Stromal cell of bone marrow (primary cell): ENCODE data around the gene GLI3.
A peak's percentile ranks its signal among the peaks of the same experiment; 100 is the strongest.

Source experiments
- DNase-seq: peaks from one replicate; pipeline ENCODE4 v3.0.0-alpha.2; 2012; ENCODE audit warnings: low read depth

The GLI3 gene

DNA sequence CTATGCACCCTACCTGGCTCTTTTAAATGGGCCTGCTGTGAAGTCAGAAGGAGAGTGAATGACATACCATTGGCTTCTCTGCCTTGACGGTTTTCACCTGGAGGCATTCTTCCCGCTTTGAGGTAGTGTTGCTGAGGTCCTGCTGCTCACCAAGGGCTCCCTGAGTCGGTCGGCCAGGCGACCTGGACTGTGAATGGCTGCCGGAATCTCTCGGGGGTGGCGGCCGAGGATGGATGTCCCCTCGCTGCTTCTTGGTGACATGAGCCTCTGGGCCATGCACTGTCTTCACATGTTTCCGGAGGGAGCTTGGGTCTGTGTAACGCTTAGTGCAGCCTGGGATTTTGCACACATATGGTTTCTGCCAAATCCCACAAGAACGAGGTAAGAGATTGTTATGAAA is 264.7 kb downstream of the GLI3 start:
- DNase-seq = no peak

- no peak for DNase-seq
These were observed 265.3 kb downstream of the GLI3 start for GRCh38 chr7:41971640-41972187.

DNA sequence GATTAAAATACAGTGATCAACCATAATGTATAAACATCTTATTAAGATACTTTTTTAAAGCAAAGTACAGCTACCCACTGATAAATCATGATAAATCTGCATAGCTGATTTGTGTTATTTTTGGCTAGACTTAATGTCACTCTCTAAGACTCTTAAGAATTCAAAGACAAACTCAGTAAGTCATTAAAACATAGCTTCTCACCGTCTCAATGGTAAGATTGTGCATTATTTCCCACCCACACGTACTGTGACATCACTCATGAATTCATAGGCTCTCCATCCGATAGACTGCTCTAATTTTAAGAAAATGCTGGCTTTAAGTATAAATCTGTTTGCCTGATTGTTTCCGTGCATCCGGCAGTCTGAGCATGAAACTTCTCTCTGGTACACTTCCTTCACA is 266.1 kb downstream of the GLI3 start:
- DNase-seq = no peak

GRCh38 chr7:41969561-41970105 is 267.4 kb downstream of the GLI3 start:
- no peak for DNase-seq

DNA sequence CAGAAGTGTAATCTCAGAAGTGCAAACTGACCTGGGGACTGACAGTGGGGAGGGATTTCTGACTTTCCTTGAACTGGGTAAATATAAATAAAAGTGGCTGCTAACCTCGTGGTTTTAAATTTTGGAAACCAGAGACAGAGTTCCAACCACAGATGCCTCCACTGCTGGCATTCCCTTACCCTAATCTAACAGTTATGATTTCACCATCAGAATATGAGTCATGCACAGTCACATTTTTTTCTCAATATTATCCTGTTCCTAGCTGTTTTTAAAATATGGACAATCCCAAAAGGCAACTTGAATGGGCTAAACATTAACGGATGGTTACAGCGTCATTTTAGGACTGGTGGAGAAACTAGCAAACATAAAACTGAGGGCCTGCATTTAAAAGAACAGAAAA is 269.9 kb downstream of the GLI3 start:
- DNase-seq = peak; percentile 80

GRCh38 chr7:41965951-41966505 is 271.0 kb downstream of the GLI3 start:
- DNase-seq = no peak

DNA sequence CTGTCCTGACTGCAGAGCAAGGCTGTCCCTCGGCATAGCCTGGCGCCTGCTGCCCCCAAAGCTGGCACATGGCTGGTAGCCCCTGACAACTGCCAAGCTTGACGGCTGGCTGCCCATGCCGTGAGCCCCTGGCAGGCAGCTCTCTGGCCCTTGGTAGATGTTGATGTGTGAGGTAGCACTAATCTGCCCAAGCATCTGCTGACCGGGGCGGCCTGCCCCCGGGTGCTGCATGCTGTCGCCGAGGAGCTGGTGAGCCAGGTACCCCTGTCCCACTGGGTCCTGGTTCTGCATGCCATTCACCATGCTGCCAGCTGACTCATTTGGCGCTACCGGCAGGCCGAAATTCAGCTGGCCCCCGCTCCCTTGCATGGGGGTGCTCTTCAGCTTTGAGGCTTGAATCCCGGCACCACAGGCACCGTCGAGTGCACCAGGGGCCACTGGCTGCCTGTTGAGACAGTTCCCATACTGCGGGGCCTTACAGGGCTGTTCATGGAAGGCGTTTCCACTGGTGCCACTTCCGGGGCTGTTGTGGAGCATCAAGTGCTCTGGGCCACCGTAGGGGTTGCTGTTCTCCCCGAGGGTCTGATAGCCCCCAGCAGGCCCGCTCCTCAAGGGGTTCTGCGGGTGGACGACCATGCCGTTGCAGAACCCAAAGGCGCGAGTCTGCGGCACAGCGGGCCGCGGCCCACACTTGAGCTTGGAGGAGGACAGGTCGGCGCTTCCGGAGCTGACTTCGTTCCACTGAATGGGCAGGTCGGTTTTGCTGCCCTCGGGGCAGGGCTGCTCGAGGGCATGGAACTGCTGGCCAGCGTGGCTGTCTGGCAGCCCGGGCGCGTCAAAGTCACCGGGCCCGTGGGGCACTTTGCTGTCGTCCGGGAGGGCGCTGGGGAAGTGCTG is 271.9 kb downstream of the GLI3 start:
- DNase-seq = no peak

GRCh38 chr7:41964183-41964753 is 272.7 kb downstream of the GLI3 start:
- no peak for DNase-seq

DNA sequence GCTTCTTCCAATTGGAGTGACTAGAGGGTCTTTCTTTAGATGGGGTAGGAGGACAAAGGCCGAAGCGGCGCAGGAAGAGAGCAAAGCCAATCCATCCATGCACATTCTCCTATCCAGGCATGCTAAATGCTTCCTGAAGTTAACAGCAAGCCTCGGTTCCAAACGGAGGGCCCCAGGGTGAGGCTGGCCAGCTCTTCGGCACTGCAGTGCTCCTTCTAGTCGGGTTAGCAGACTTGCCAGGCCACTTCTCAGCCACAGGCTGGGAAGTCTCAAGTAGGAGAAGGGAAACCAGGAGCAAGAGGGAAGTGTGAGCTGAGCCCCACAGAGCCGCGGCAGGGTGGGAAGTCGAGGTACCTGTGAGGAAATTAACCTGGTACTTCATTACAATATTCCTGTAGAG is 280.3 kb downstream of the GLI3 start:
- no peak for DNase-seq

- peak; percentile 98 for DNase-seq
These were observed 280.9 kb downstream of the GLI3 start for GRCh38 chr7:41955893-41956675.

GRCh38 chr7:41955451-41955850 is 281.6 kb downstream of the GLI3 start:
- no peak for DNase-seq

GRCh38 chr7:41954976-41955375 is 282.0 kb downstream of the GLI3 start:
- DNase-seq = no peak

- DNase-seq = no peak
These were observed 288.5 kb downstream of the GLI3 start for GRCh38 chr7:41948503-41948902.

GRCh38 chr7:41943094-41943577 is 293.9 kb downstream of the GLI3 start:
- no peak for DNase-seq

- DNase-seq = no peak
These were observed 294.4 kb downstream of the GLI3 start for GRCh38 chr7:41942468-41943093.

GRCh38 chr7:41940760-41941343 is 296.2 kb downstream of the GLI3 start:
- DNase-seq = peak; percentile 65

GRCh38 chr7:41938371-41938770 is 298.6 kb downstream of the GLI3 start:
- DNase-seq = no peak

DNA sequence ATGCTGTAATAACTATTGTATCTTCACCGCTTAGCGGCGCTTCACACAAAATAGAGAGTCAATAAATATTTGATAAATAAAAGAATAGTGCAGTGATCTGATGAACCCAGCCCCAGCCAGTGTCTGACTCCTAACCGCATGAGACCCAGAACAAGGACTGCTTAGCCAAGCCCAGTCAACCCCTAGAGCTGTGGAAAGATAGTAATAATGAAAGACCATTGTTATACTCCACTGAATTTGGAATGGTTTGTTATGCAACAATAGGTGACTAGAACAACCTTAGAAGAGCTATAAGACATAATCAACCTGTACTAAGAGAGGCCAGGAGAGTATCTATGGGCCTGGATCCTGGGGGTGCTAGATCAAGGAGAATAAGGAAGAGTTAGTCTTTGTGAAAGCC is 303.6 kb downstream of the GLI3 start:
- no peak for DNase-seq

DNA sequence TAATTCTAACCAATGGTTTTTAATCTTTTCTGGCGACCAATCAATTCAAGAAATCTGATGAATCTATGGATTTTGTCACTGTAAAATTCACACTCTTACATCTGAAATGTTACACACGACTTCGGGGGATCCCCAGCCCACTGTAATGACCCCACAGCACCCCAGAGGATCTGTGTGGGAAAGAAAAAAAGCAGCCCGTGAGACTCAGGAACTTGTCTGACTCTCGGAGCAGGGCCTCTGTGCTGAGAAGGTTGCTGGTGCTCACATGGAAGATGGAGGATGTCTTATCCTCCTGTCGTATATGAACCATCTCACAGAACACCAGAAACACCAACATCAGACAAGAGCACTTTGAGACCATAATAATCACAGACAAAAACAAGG is 305.8 kb downstream of the GLI3 start:
- no peak for DNase-seq

- no peak for DNase-seq
These were observed 306.3 kb downstream of the GLI3 start for GRCh38 chr7:41930538-41931262.
